ENCODE data around the gene CRTAC1.
A peak's percentile ranks its signal among the peaks of the same experiment; 100 is the strongest.

CRTAC1 gene

DNA sequence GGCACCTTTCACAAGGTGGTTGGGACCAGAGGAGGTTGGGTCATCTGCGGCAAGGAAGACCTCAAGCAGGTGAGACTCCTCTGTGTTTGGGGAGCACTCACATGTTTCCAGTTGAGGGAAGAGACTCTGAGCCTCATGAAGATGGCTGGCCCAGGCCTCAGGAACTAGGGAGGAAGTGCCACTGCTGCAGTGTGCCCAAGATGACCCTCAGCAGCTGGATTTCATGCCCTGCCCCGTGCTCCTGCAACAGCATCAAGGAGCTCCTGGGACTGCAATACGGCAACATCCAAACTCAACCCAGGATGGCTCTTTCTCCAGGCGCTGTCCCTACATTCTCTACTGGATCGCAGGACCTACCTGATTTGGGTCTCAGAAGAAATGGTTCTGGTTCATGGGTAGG, 106.9 kb downstream of the CRTAC1 start:
- DNase-seq (ENCODE audit: low spot score): no peak

DNA sequence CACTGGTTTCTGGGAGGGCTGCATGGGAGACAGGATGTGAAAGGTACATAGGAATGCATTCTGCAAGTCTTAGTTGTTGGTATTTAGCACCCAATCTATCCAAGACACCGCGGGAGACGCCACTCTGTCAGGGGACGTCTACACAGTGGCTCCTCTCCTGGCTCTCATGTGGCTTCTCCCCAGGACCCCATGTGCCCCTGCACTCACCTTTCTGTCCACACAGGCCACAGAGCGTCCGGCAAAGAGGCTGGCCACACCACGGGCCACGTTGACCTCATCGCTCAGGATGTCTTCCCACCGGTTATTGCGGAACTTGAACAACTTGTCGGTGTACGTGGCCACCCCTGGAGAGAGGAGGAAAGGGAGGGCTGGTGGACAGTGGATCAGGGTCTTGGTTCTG, 107.4 kb downstream of the CRTAC1 start:
- DNase-seq (ENCODE audit: low spot score): no peak

DNA sequence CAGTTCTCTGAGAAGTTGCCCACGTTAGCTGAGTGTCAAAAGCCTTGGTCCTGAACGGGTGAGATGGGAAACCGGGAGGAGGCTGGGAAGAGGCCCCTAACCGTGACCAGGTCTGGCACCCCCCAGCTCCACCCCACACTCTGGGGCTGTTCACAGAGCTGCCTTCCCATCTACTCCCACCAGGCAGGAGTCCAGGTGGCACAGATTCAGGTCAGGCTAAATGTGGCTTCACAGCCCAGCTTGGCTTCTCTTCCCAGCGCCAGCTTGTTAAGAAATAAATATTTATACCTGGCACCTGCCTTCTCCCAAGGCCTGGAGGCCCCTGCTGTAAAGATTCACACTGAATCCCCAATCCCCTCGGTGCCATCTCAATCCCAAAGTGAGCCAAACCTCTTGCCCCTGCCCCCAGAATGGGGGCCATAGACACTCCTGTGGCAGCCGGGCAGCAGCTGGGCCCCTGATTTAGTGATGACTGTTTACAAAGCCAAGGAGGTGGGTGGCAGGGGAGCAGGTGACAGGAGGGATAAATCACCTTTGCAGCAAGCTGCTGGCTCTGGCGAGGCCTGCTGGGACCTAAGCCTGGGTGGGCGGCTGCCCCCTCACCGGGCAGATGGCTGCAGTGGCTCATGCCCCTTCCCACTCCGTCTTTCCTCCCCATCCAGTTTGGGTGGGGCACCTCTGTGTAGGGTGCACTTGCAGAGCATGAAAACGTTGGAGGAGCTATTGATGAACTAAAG, 108.2 kb downstream of the CRTAC1 start:
- no peak for DNase-seq (ENCODE audit: low spot score)

DNA sequence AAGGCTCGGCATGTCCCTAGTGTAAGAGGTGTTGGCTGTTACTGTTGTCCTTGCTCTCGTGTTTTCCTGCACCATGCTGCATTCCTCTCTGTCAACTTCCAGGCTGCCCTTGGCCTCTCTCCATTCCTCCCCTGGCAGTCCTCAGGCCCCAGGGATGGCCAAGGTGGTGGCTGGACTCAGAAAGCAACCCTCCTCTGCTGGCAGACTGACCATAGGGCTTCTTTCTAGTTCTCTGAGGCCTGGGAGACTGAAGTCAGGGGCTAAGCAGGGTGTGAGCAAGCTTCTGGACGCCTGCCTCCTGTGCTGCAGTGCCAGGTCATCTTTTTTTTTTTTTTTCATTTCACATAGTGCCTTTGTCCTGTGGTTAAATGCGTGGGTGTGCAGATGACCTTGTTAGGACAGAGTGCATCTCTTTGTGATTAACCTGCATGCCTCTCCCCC, 108.8 kb downstream of the CRTAC1 start:
- no peak for DNase-seq (ENCODE audit: low spot score)

DNA sequence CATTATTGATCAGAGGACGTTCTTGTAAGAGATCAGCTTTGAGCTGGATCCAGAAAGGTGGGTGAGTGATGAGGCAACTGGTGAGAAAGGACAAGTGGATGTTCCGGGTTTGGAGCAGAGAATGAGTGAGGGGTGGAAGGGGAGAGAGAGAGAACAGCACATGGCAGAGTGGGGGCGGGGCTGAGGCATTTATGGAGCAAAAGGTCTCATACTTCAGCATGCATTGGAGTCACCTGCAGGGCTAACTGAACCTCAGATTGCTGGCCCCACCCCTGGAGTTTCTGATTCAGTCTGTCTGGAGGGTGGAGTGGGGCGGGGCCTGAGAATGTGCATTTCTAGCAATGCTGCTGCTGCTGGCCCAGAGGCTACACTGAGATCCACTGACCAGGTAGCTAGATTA, 109.6 kb downstream of the CRTAC1 start:
- no peak for DNase-seq (ENCODE audit: low spot score)

DNA sequence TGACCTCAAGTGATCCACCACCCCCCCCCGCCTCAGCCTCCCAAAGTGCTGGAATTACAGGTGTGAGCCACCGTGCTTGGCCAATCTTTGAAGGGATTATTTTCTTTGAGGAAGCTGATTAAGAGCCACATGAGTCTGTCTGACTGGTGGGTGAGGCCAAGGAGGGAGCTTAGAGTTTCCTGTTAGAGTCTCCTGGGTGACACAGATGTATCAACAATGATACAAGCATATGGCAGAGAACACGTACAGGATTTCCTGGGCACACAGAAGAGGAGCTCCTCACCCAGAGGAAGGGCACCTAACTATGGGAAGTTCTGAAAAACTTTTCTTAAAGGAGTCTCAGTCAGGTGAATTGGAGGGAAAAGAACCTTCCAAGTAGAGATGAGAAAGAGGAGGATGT, 111.4 kb downstream of the CRTAC1 start:
- no peak for DNase-seq (ENCODE audit: low spot score)

DNA sequence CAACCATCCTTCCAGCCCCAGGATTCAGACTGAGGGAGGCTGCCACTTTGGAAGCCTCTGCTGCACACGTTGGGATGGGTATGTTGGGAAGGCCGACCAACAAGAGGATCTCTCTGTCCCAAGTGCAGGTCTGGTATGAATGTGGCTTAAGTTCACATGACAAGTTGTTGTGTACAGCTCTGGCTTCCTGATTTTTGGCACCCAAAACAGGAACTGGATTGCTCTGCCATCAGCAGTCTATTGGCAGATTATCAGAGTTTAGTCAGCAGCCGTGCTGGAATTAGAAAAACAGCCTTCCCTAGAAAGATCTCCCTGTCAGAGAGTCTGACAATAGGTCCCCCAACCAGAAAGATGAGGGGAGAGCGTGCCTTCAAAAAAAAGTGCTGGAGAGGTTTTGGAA, 113.8 kb downstream of the CRTAC1 start:
- DNase-seq (ENCODE audit: low spot score): no peak

DNA sequence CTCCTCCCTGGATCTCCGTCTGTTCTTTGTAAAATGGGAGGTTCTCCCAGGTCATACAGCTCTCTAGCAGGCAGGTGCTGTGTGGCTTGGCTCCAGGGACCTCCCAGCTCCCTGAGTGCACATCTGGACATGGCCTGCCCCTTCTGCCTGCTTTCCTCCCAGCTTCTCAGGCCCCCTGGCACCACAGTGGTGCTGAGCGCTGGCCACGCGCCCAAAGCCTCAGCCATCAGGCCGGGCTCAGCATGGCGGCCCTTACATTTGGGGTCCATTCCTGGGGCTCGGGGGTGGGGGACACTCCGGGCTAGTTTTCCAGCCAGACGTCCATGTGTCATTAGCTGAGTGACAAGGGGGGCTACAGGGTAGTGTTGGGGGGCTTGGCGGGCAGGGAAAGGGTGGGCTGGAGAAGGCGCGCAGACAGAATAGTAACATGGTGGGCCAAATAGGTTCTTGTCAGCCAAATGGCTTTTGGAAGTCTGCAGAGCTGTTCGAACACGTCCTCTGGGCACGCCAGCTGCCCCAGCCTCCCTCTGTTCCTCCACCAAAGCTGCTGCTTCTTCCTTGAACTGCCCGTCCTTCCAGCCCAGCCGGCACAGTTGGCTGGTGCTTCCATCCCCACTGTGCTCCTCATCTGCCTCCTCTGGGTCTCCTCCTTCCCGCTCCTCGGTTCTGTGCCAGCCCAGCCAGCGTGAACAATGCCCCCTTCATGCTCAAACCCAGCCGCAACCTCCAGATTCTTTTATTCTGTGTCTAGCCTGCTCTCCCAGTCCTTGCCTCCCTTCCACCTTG, 114.9 kb downstream of the CRTAC1 start:
- no peak for DNase-seq (ENCODE audit: low spot score)

DNA sequence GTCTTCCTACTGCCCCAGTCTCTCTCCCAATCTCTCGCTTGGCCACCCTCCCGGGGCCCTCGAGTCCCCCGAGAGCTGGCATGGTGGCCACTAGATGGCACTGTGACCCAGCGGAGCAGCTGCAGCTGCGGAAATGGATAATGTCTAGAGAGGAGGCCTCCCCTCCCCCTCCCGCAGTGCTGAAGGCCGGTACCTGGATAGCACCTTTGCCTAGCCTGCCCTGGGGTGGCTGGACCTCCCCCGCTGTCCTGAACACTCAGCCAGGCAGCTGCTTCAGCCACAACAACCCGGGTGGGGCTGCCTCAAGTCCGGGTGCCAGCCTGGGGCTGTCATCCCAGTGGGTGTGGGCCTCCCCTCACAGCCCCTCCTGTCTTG, 115.6 kb downstream of the CRTAC1 start:
- peak; percentile 61 for DNase-seq (ENCODE audit: low spot score)

DNA sequence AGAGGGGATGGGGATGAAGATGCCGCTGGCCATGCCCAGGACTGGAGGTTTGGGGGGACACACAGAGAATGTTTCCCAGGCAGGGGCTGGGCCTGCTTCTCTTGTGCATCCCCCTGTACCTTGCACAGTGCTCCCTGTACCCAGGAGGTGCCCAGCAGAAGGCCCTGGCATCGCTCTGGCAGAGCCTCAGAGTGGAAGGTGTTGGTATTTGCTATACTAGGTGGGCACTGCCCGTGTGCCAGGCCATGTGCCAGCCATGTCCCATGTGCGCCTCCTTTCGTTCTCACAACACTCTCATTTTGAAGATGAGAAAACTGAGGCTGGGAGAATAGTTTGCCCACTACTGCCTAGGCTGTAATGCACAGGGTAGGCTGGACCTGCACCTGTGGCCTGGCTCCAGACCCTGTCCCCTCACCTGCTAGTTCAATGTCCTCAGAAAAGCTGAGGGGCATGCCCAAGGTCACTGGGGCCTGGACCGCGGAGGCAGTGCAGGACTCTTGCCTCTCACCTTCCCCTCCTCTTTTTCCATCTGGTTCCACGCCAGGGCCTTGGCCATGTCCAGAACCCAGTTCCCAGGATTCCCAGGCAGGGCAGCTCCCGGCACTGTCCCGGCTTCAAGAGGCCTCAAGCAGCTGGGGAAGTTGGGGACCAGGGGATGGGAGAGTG, 116.1 kb downstream of the CRTAC1 start:
- no peak for DNase-seq (ENCODE audit: low spot score)

DNA sequence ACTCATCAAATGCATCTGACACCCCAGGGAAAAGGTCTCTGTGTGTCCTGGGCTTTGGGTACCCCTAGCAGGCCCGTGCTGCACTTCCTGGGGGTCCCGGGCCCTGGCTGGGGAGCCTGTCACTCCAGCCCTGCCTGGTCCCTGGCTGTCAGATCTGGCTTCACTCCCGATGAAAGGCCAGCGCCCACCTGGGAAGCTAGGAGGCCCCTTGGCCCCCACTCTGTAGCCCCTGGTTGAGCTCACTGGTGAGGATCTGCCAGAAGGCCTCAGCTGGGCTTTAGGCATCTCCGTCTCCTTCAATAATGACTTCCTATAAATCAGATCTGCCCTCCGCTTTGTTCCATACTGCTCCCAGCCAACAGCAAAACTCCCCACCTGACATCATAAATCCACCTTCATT, 116.8 kb downstream of the CRTAC1 start:
- DNase-seq (ENCODE audit: low spot score): no peak

DNA sequence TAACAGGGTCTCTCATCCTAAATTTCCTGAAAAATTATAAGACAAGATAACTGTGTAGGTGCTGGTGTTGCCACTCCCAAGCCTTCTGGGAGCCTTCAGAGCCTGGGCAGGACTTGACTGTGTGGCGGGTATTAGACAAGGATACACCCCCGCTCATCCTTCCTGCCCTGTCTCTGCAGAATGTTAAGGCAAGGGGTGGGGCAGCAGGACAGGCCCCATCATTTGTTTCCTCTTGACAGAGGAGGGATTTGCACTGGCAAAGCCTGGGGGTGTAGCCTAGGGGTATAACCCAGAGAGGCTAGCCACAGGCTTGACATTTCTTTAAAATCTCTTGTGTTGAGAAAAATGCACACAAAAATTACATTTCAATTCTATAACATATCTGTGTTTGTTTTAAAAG, 117.2 kb downstream of the CRTAC1 start:
- DNase-seq (ENCODE audit: low spot score): no peak

DNA sequence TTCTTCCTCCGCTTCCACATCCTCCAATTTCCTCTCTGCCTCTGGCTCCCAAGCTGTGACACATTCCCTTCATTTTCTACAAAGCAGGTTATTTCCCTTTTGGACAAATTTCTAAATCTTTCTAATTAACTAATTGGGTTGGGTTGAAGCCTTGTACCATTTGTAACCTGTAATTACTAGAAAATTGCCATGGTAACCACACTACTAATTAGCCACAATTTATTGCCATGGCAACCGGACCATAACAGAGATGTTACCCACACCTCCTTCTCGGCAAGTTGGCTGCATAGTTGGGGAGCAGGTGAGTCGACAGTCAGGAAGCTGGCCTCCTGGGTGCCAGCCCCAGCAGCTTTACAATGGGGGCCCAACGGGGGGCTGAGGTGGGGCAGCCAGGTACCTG, 119.2 kb downstream of the CRTAC1 start:
- DNase-seq (ENCODE audit: low spot score): no peak

DNA sequence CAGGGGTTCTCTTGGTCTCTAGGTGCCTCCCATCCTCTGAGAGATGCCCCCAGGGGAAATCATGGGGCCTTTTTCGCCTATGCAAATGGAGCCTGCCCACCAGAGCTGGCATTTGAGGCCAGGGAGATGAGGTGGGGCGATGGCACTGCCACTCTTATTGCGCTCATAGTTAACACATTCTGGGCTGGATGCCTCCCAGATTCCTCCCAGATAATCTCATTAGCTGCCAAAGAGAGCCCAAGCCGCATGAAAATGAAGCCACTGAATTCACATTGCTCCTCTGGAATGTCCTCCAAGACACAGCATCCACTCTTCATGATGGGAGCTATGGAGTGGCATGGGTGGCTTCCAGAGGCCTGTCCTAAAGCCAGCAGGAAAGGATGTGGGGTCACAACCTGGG, 119.8 kb downstream of the CRTAC1 start:
- no peak for DNase-seq (ENCODE audit: low spot score)

DNA sequence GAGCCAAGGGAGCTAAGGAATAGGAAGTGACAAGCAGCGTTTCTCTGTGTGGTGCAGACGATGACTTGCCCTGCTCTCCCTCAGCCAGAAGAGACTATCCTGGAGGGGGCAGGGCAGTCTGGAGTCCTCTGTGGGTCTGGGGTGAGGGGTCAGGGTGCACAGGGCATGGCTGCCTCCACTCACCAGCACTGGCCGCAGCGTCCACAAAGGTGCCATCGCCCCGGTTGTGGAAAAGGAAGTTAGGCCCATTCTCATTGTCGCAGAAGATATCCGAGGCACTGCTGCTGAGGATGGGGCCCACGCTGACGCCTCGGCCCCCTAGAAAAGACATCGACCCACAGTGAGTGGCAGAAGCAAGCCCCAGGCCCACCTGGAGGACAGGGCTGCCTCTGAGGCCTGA, 122.6 kb downstream of the CRTAC1 start:
- DNase-seq (ENCODE audit: low spot score): no peak

DNA sequence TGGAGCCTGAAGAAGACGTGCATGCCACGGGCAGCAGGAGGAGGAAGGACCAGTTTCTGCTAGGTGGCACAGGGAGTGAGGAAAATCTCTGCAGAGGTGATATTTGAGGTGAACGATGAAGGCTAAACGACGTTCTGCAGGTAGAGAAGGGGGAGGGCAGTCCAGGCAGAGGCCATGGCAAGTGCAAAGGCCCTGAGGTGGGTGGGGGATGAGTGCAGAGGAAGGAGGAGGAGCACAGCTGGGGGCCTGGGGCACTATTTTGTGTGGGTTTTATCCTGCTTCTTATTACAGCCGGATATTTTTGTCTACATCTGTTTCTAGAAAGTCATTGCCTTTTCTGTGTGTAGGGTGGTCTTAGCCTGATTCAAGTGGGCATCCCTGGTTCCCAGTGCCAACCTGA, 123.2 kb downstream of the CRTAC1 start:
- no peak for DNase-seq (ENCODE audit: low spot score)

DNA sequence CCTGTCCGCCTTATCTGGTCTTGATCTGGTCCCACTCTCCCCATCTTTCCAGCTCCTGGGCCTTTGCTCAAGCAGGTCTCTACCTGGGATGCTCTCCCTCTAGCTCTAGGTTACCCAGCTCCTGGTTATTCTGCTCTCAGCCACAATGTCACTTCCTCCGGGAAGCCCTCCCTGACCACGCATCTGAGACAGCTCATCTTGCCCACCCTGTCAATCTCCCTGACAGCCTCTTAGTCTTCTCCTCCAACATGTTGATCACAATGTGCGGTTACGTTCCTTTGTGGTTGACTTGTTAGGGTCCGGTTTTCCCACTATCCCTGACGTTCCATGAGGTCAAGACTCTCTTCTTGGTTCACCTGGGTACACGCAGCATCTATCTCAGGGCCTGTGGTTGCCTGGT, 125.1 kb downstream of the CRTAC1 start:
- DNase-seq (ENCODE audit: low spot score): no peak

DNA sequence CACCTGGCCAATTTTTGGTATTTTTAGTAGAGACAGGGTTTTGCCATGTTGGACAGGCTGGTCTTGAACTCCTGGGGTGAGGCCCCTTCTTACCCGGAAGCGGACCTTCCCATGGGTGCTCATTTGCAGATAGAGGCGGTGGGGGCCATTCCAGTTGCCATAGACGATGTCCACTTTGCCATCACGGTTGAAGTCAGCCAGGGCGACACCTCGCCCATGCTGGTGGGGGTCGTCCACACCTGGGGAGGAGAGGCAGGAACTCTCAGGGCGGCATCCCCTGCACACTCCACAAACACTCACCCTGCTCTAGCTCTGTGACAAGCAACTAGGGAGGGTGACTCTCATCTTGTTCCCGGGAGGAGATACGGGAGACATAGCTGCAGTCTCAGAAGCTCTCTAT, 125.8 kb downstream of the CRTAC1 start:
- no peak for DNase-seq (ENCODE audit: low spot score)

DNA sequence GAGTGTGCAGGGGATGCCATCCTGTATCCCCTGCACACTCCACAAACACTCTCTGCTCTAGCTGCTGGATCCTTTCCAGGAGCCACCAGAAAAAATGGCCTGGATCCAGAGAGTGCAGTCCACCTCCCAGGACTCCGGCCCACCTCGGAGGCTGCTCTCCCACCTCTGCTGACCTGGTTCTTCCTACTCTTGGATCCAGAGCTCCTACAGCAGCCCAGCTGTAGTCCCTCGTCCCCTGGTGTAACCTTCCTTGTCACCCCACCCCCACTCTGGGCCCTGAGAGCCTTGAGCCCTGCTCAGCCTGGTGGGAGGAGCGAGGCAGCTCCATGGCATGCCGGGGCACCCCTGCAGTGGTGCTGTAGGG, 126.4 kb downstream of the CRTAC1 start:
- no peak for DNase-seq (ENCODE audit: low spot score)

DNA sequence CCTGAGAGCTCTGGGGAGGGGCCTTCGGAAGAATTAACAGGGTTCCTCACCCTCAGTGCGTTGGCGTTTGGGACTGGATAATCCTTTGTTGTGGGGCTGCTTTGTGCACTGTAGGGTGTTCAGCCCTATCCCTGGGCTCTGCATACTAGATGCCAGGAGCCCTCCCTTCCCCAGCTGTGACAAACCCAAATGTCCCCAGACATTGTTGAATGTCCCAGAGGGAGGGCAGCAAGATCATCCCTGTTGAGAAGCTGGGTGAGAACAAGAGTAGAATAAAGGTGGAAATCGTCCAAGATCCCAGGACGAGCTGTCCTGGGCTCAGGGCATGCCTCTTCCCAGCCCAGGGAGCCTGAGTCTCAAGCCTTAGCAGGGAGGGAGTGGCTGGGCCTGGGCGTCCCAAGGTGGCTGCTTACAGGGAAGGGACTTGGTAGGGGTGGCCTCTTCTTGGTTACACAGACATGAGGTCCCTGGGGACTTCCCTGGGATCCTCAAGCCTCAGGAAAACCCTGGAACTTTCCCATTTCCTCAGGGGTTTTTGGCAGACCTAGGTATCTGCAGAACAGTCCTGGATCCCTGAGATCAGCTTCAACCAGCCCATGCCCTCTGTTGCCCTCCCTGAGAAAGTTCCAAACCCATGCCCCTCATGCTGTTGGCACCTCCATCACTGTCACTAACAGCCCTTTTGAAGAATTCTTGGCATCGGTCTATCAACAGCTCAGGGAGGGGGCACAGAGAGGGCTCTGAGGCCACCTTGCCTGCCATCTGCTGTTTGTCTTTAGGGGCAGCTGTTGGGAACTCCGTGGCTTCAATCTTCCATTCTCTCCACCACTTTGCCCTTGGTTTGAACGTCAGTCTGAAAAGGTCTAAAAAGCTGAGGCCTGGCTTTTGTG, 127.0 kb downstream of the CRTAC1 start:
- DNase-seq (ENCODE audit: low spot score): no peak

DNA sequence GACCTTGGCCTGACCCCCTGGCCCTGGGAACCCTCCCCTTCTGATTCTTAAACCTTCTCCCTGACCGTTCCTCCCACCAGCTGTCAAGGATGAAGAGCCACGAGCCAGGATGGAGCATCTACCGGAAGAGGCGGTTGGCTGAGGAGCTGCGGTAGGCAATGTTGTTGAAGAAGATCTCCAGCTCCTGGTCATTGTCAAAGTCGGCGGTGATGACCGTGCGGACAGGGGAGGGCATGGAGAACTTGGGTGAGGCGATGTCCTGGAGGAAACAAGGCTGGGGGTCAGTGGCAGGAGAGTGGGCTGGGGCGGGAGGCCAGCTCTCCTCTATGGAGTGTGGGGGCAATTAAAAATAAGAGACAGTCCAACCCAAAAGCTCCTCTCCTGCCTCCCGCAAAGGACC, 129.0 kb downstream of the CRTAC1 start:
- no peak for DNase-seq (ENCODE audit: low spot score)

DNA sequence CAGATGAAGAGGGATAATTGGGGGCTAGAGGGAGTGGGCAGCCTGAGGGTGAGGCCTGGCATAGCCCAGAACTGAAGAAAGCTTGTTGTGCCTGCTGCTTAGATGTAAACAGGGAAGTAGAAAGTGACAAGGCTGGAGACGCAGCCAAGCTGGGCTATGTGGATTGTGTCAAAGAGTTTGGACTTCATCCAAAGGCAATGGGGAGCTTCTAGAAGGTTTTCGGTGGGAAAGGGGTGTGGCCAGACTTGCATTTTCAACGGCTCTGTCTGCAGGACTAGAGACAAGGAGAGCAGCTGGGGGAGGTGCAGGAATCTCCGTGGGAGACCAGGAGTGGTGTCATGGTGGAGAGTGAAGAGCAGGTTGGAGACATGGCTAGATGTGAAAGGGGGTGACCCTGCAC, 132.0 kb downstream of the CRTAC1 start:
- no peak for DNase-seq (ENCODE audit: low spot score)
